22Rv1 (cell line): ENCODE data around the gene ASTN2.

Source experiments
- ZFX ChIP-seq: fragments of 450-650 bp; IDR thresholded peaks from 2 replicates; pipeline ENCODE4 v1.6.1; 2017; ENCODE audit warnings: antibody characterized with exemption, borderline replicate concordance
- TF ChIP-seq, protein P1 (sequence below): fragments of 450-650 bp; IDR thresholded peaks from 2 replicates; pipeline ENCODE4 v1.5.1; 2017; ENCODE audit warnings: mild to moderate bottlenecking

DNA sequence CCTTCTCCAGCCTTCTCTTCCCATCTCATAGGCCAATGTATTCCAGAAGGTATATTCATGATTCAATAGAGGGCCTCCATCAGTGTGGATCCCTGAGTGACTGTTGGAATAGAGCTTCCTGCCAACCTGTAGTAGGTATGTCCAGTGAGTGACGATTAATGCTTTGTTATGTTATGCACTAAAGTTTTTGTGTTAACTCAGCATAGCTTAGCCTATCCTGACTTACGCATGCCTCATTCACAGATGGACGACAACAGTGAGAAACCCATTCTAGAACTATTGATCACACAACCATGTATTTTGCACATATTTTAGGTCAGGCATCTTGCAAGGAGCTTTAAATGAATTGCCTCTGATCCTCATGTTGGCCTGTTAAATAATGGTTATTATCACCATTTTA lies 953.2 kb downstream of the ASTN2 start:
- TF ChIP-seq, protein P1, sequence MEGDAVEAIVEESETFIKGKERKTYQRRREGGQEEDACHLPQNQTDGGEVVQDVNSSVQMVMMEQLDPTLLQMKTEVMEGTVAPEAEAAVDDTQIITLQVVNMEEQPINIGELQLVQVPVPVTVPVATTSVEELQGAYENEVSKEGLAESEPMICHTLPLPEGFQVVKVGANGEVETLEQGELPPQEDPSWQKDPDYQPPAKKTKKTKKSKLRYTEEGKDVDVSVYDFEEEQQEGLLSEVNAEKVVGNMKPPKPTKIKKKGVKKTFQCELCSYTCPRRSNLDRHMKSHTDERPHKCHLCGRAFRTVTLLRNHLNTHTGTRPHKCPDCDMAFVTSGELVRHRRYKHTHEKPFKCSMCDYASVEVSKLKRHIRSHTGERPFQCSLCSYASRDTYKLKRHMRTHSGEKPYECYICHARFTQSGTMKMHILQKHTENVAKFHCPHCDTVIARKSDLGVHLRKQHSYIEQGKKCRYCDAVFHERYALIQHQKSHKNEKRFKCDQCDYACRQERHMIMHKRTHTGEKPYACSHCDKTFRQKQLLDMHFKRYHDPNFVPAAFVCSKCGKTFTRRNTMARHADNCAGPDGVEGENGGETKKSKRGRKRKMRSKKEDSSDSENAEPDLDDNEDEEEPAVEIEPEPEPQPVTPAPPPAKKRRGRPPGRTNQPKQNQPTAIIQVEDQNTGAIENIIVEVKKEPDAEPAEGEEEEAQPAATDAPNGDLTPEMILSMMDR: no peak
- TF ChIP-seq ZFX: no peak
